ENCODE results near the gene PRKD1.
"Not testable (repeated sequence)": the region's sequence is repeated elsewhere in the genome, so short reads cannot be mapped to it uniquely, and the experiment has no call there.

Gene PRKD1

DNA sequence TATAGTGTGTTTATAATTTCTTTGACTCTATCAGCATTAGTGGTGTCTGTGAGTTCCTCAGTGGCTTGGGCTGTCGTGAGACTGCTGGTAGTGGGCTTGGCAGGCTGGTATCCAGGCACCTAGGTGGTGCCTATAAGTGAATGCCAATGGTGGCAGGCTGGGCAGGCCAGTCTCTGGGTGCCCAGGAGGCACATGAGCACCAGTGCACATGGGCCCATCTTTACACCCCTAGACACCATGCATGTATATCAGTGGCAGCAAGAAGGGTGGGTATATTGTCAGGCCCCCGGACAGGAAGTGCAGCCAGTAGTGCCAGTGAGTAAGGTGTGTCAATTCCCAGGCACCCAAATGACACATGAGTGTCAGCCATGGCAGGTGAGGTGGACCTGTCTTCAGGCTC, 138.2 kb downstream of the PRKD1 start:
- no peak for DNase-seq

DNA sequence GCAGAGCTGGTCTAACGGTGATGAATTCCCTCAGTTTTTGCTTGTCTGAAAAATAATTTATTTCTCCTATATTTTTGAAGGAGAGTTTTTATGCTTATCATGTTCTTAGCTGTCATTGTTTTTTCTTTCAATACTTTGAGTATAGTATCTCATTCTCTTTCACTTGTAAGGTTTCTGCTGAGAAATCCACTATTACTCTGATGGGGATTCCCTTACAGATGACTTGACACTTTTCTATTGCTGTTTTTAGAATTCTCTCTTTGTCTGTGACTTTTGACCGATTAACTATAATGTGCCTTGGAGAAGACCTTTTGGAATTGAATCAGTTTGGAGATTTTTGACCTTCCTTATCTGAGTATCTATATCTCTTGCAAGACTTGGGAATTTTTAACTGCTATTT, 139.6 kb downstream of the PRKD1 start:
- no peak for DNase-seq

DNA sequence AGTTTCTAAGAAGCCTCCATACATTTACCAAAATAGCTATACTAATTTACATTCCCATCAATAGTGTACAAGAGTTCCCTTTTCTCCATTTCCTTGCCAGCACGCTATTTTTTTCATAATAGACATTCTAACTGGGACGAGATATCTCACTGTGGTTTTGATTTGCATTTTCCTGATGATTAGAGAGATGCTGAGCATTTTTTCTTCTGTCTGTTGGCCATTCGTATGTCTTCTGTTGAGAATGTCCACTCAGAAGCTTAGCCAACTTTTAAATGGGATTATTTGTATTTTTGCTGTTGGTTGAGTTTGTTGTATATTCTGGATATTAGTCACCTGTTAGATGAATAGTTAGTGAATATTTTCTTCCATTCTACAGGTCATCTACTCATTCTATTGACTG, 144.1 kb downstream of the PRKD1 start:
- DNase-seq, result no peak

DNA sequence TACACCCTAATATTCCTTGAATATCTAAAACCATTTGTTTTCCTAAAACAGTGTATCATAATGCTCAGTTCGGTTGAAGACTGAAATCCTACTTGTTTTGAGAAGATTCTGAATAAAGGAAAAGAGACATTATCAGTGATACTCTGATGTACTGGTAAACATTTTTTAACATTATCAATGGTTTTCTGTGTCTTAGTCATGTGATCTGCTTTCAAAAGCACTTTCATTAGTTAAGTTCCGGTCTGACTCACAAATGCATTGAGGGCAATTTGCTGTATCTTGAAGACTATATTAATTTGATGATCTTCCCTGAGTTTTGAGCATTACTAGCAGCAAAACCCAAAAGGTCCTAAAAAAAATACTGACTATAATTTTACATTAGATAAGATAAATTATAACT, 145.6 kb downstream of the PRKD1 start:
- no peak for DNase-seq

DNA sequence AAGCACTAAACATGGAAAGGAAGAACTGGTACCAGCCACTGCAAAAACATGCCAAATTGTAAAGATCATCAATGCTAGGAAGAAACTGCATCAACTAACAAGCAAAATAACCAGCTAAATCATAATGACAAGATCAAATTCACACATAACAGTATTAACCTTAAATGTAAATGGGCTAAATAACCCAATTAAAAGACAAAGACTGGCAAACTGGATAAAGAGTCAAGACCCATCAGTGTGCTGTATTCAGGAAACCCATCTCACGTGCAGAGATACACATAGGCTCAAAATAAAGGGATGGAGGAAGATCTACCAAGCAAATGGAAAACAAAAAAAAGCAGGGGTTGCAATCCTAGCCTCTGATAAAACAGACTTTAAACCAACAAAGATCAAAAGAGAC, 150.5 kb downstream of the PRKD1 start:
- not testable (repeated sequence) for DNase-seq

DNA sequence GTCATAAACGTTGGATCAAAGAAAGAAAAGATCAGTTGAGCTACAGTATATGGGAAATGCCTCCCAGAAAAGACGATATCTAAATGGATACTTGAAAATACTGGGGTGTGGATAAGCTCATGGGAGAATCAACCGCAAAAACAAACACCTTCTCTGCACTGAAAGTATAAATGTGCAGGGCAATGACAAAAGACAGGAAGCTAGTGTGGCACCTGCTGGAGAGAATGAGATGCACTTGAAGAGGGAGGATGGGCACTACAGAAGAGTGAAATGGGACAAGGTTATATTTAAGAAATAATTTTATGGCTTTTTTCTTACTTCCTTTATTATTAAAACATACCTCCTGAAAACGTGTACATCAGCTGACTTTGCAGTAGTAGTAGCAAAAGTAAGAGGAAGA, 153.7 kb downstream of the PRKD1 start:
- DNase-seq, result no peak

DNA sequence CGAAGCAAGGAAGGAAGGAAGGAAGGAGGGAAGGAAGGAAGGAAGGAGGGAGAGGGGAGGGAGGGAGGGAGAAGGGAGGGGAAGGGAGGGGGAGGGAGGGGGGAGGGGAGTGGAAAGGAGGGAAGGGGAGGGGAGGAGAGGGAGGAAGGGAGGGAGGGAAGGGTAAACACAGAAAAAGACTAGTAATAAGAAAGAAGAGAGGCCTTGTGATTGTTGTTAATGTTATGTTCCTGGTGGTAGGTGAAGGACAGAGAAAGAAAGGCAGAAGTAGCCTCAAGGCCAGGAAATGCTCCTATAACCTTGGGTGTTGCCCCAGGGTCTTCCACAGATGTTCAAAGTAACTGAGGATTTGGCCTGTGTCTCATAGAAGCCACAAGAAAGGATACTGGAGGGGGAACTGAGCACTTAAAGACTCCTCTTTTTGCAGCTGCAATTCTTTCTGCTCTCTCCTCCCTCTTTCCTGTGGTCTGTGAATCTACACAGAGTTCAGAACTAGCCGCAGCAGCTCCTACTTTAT, 164.2 kb downstream of the PRKD1 start:
- DNase-seq, result no peak

DNA sequence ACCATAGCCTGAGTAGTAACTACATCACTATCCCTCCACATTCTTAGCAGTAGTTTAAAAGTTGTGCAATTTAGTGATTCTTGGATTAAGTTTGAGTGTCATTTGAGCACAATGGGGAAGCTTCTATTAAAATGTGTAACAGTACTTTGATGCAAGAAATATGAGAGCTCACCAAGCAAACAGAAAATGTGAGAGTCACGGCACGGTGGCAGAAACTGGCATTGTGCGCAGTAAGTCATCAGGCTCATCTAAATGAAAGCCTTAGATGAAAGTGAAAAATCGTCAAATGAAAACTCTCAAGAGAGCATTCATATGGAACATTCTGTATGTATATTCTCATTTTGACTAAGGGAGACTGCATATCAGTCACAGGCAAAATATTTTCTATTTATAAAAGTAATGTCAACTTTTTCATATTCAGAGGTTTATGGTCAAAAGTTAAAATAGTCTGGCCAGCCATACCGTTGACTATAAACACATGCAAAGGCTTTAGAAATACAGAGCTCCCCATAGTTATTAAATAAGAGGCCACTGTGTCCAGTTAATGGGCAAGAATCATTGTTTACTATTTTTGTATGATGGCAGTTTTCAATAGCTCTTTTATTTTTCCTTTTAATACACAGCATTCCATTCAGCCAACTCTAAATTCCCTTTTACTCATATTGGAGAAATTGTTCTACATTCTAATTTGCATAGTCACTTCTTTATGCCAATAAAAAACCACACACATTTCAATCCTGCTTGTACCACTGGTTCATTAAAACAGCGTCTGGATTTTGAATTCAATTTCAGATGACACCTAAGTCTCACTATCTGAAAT, 167.9 kb downstream of the PRKD1 start:
- no peak for DNase-seq

DNA sequence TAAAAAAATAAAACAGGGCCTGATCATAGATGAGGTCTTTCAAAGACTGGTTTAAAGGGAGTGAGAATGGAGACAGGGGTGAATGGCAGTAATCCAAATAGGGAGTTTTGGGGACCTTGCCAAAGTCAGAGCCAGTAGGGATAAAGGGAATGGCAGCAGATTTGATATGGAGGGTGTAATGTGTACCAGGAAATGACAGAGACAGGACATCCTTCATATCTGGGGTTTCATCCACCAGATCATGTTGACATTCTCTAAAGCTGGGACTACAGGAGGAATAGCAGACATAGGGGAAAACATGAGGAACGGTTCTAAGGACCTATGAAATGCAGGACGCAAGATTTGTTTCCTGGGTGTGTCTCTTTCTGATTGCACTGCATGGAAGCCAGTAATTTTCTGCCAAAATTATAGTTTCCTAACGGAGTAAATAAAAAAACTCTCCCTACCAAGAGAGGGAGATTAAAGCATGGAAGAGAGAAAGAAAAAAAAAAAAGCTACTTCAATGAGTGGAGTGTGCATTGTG, 169.9 kb downstream of the PRKD1 start:
- no peak for DNase-seq

DNA sequence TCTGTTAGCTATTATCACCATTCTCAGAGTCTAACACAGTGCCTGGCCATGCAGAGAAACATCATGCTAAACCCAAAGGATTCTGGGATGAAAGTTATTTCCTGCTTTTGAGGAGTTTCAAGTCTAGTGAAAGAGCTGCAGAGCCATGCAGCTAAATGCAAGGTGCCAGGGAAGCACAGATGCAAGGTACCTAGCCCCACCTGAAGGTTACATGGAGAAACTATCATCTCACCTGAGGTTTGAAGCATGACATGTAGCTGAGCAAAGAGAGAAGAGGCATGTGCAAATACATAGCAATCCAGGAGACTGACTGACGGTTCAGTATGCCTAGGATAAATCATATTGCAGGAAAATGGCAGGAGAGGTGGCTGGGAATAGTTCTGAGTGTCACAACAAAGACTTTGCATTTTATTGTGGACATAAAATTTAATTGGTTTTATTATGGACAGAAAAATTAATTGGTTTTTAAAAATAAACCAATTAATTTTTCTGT, 170.4 kb downstream of the PRKD1 start:
- no peak for DNase-seq

DNA sequence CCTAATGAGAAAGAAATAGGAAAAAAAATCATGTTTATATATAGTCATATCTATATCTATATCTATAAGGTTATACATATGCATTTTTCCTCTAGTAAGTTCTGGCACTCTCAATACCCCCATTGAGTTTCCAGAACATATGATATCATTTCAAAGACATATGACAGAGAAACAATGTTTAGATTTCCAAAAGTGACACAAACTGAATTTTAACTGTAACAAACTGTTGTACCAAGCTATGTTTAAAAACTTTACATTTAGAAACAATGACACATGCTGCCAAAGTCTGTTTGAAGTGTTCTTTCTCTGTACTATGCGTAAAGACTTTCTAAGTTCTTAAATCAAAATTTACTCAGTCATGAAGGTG, 171.6 kb downstream of the PRKD1 start:
- no peak for DNase-seq

DNA sequence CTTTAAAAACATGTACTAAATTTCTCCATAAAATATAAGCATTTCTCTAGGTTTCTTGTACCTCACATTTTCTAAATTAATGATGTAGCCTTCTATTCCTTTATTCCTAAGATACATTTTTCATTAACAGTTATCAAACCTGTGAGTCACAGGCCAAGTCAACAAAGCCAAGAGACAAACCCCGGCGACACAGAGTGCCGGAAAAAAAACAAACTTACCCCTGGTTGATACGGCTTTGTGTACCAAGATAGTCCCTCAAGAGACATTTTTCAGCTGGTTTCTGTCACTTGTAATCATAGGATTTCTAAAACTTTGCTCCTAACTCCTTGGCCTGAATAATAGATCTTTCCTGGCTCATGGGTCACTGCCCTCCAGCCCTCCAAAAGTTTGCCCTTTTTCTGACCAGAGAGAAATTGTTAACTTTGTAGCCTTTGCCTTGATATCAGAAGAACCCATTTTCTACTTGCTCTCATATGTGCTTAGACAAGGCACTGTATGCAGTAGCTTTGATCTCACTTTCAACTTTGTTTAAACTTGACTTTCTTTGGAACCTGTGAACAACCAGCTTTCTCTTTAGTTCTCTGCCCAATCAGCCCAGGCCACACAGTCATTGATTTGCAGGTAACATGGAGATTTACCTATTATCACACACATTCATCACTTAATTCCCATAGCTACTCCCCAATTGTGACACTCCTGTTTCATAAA, 172.2 kb downstream of the PRKD1 start:
- no peak for DNase-seq

DNA sequence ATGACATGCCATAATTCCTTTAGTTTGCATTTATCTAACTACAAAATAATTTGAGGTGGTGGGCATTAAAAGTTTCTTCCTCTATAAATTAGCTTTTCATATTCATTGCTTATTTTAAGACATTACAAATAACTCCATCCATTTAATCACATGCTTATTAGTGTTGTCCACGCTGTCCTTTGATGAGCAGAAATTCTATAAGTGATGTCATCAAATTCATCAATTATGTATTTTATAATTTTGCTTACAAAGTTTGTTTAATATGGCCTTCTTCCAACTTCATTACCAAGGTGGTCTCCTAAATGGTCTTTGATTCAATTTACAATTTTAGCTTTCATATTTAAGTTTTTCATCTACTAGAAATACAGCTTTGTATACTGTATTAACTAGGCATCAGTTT, 173.5 kb downstream of the PRKD1 start:
- no peak for DNase-seq

DNA sequence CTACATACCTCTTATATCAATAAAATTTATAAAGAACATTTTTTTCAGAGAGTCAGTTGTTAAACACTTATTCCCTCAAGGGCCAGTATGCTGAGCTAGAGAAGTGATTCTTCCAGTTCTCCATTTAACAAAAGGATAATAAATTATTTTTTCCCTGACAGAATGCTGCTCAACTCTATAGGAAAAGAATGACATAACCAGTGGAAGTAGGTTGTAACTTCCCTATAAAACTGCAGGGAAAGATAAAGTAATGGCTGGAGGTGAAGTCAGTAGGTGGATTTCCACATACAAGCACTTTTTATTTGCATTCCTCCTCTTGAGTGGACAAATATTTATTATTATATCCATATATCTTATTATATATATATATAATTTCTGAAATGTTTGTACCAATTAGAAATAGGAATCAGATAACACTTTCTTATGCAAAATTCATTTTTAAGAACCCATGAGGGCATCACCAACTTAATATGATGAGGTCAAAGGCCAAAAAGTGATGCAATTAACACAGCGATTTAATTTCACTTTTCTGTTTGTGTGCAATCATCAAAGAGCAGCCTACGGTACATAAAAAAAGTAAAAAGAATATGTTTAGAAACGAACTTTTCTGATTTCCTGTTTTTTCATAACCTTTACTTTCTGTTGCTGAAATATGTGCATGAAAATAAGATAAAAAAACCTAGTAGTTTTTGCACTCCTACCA, 175.3 kb downstream of the PRKD1 start:
- no peak for DNase-seq

DNA sequence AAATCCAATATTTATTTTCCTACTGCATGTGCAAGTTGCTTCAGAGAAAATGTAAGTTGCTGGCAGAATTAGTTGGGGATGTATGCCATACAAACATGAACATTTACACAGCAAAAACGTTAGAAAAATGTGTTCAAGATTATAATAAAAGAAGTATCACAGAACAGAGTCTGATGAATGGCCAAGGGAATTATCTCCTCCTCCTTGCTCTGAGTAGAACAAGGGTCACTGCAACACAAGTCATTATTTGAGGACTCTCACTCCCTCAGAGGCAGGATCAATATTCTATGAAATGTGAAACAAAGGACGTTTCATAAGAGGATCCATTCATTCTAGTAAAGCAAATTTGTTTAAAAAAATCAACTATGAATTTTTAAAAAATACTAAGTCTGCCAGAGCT, 177.8 kb downstream of the PRKD1 start:
- DNase-seq, result no peak

DNA sequence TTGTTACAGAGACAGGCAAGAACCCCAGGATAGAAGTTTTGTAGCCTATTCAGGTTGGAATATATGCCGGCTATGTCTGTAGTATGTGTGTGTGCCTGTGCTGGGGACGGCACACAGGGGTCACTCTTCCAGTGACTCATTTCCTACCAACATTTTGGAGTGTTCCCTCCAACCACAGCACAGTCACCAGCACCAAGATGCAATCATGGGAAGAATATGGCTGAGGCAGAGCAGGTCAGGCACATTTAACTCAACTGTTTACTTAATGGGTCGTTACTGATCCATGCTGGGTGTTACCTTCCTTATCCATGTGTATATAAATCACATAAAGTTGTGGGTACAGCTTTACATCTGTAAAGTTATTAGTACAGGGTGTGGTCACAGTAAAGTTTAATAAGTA, 178.3 kb downstream of the PRKD1 start:
- DNase-seq, result no peak

DNA sequence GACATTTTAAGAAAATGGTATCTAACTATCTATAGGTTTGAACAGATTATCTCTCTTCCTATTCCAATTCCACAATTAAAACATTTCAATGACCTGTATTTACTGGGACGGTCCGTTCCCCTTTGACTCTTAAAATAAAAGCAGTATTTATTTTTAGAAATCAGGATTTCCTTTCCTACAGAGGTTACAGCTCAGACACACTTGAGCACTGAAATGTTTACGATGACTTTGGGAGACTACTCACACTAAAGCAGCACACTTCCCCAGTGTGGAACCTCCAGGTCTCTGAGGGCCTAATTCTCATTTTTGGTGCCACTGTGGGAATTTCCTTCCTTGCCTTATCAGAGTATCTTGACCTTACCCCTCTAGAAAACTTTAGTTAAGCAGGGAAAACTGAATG, 181.8 kb downstream of the PRKD1 start:
- DNase-seq, result no peak

DNA sequence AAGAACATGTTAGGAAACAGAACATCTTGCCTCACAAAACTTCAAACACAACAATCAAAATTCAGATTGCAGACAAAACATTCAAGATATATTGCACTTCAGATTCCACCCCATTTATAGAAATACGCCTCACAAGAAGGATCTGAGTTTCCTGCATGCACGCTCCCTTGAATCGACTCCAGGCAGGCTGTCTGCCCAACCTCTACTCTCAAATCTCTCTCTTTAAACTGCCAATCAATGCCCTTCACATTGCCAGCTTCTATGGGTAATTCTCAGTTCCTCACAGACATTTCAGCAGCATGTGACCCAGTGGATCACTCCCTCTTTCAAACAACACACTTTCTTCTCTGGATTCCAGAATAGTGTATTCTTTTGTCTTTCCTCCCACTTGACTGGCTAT, 184.1 kb downstream of the PRKD1 start:
- DNase-seq, result no peak

DNA sequence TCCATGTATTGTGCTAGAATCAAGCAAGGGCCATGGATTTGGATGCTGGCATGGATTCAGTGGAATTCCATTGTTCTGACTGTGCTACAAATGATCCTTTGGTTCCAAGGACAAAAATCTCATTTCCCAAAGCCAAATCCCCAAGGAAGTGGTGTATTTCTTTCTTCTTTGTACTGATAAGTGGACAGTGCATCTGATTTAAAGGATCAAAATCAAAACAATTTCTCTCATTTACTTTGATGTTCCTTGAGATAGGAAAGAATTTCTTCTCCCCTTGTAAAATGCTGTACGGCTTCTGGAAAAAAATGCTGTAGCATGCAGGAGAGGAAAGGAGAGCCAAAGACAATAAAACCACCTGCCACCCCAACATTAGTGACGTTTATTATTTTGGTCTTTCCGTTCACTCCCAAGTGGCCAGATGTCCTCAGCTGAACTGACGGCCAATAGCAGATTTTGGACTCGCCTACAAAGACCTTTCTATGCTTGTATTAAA, 185.7 kb downstream of the PRKD1 start:
- peak; percentile 40 for DNase-seq

DNA sequence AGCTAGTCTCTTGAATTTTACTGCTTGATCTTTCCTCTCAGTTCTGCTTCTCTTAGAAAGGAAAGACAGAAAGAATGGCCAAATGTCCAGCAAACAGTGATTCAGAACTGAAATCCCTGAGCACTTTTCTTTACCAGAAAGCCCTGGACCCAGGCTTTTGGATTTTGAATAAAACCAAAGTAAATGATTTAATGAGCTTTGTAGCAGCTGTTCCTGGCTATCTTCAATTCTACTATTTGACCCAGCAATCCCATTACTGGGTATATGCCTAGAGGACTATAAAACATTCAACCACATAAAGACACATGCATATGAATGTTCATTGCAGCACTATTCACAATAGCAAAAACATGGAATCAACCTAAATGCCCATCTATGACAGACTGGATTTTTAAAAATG, 187.2 kb downstream of the PRKD1 start:
- no peak for DNase-seq

DNA sequence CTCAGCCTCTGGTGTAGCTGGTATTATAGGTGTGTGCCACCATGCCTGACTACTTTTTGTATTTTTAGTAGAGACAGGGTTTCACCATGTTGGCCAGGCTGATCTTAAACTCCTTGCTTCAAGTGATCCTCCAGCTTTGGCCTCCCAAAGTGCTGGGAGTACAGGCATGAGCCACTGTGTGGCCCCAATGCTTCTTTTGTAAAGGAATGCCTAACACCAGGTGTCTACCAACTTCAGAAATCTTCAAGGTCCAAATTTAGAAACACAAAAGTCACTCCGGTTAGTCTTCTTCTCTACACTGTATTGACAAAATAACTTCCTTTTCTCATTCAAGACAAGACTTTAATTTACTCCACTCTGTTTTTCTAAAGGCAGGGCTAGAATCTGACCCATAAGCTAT, 188.7 kb downstream of the PRKD1 start:
- DNase-seq, result no peak

DNA sequence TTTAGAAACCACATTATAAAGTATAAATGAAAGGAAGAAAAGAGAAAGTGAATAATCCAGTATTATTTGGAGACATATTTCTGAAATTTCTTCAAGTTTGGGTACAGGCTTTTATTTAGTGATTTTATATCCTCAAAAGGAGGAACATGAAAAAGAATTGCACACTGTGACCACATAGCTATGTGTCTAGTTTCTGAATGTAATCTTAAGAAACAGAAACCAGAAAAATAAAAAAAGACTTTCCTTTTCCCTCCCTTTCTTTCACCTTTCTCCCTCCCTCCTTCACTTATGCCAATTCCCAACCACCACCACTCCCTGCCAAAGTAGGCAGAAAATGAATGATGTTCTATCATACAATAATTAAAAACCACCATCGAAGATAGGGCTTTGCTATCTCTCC, 189.6 kb downstream of the PRKD1 start:
- DNase-seq, result no peak

DNA sequence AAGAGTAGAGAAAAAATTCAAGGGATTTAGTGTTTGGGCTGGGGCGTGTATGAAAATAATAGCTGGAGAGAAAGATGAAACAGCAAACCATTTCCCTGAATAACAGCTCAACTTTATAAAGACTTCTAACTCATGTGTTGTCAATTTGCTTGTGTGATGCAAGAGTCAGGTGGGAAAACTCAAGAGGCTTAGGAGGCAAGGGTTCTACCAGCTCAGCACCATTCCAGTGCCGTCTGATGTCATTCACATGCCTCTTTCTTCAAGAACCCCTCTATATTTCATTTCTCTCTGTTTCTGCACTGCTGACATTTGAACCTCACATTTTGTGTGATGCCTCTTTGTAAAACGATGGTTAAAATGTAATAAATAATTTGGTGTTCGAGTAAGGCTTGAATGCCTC, 192.2 kb downstream of the PRKD1 start:
- no peak for DNase-seq
